B cell (primary cell): ENCODE data around the gene ANGPTL2. TPM values are rescaled to one million over a fixed set of nuclear protein-coding genes. Genes with fewer than 3 reads are reported as not detected.

Experiments
- ATAC-seq: fragments of 200-7000 bp; cut with Tn5 transposase; one replicate; pipeline ENCODE4 v1.10.0; 2021; ENCODE audit warnings: low read depth, mild to moderate bottlenecking, moderate number of reproducible peaks, moderate library complexity
- CTCF ChIA-PET: fragments of 350-600 bp; sonication (Branson Sonifier 250); formaldehyde crosslinking; loops from one replicate; lab custom pipeline; 2021; ENCODE audit warnings: antibody characterized with exemption, inconsistent platforms; lab: Charles Lee
- POLR2A ChIA-PET: fragments of 350-600 bp; sonication (Branson Sonifier 250); formaldehyde crosslinking; loops from one replicate; lab custom pipeline; 2021; ENCODE audit warnings: antibody characterized with exemption; lab: Charles Lee
- DNase-seq: peaks from one replicate; pipeline ENCODE4 v3.0.0; 2013
- H2AFZ ChIP-seq: 2 replicates; pipeline ENCODE4 v1.6.1; 2012; ENCODE audit warnings: mild to moderate bottlenecking, low read depth, low read length; ENCODE audit not compliant: insufficient read depth, poor library complexity, severe bottlenecking
- H3K27ac ChIP-seq, 2 donors: 1 replicate in 1 of 2; 2 replicates in 1 of 2; pipeline ENCODE4 v1.5.1; 2012 to 2013; ENCODE audit warnings: low read length in 2 of 2, mild to moderate bottlenecking in 2 of 2, moderate library complexity in 1 of 2
- H3K27me3 ChIP-seq, 4 experiments: fragments of 200-600 bp in 1 of 4; sonication (generic) in 1 of 4; replicated peaks in 1 of 4; 1 replicate in 2 of 4; 2 replicates in 2 of 4; pipeline versions ENCODE4 v1.6.1 to v1.7.0; 2013 to 2016; ENCODE audit warnings: low read length in 3 of 4, mild to moderate bottlenecking in 2 of 4, mixed read lengths in 1 of 4, moderate library complexity in 1 of 4; ENCODE audit not compliant: insufficient read depth in 4 of 4, control insufficient read depth in 3 of 4; ENCODE audit errors: control extremely low read depth in 1 of 4
- H3K36me3 ChIP-seq, 2 experiments: replicated peaks in 1 of 2; 1 replicate in 1 of 2; 2 replicates in 1 of 2; pipeline versions ENCODE4 v1.6.1 to v1.7.1; 2013; ENCODE audit warnings: low read length in 1 of 2; ENCODE audit not compliant: insufficient read depth in 2 of 2, control insufficient read depth in 1 of 2; ENCODE audit errors: control extremely low read depth in 1 of 2, extremely low read depth in 1 of 2
- H3K4me1 ChIP-seq, 2 donors: fragments of 200-600 bp in 1 of 2; sonication (generic) in 1 of 2; 1 replicate in 1 of 2; 2 replicates in 1 of 2; pipeline versions ENCODE4 v1.5.1 to v1.6.1; 2013 to 2017; ENCODE audit warnings: low read length in 2 of 2; ENCODE audit not compliant: control insufficient read depth in 2 of 2, insufficient read depth in 2 of 2
- H3K4me2 ChIP-seq: replicated peaks from 2 replicates; pipeline ENCODE3; 2012; ENCODE audit warnings: mild to moderate bottlenecking, low read depth, low read length; ENCODE audit not compliant: poor library complexity, severe bottlenecking
- H3K4me3 ChIP-seq, 5 experiments: fragments of 200-600 bp in 1 of 5; sonication (generic) in 1 of 5; 1 replicate in 3 of 5; 2 replicates in 2 of 5; pipeline versions ENCODE4 v1.5.1 to v1.7.0; 2011 to 2016; ENCODE audit warnings: low read length in 4 of 5, mild to moderate bottlenecking in 4 of 5, low read depth in 2 of 5, control low read depth in 1 of 5, moderate library complexity in 1 of 5; ENCODE audit not compliant: insufficient read depth in 1 of 5; ENCODE audit errors: control extremely low read depth in 1 of 5, extremely low read depth in 1 of 5
- H3K79me2 ChIP-seq: fragments of 200-600 bp; sonication (generic); one replicate; pipeline ENCODE4 v1.6.0; 2016; ENCODE audit warnings: low read length; ENCODE audit not compliant: control insufficient read depth, insufficient read depth
- H3K9ac ChIP-seq: fragments of 200-600 bp; sonication (generic); 2 replicates; pipeline ENCODE4 v1.6.1; 2017; ENCODE audit warnings: mild to moderate bottlenecking, low read length, moderate library complexity
- H3K9me3 ChIP-seq, 3 donors: one replicate each; pipeline versions ENCODE4 v1.6.1 to v1.7.1; 2013; ENCODE audit warnings: low read length in 2 of 3; ENCODE audit not compliant: control insufficient read depth in 2 of 3, insufficient read depth in 1 of 3; ENCODE audit errors: control extremely low read depth in 1 of 3
- H4K20me1 ChIP-seq: 2 replicates; pipeline ENCODE4 v1.6.0; 2012; ENCODE audit warnings: mild to moderate bottlenecking, low read length; ENCODE audit not compliant: insufficient read depth, control insufficient read depth, poor library complexity, severe bottlenecking
- H3K27ac Mint-ChIP-seq: one replicate; pipeline ENCODE4 v1.8.0; 2021; ENCODE audit warnings: mixed read lengths
- H3K27me3 Mint-ChIP-seq: one replicate; pipeline ENCODE4 v1.8.0; 2021; ENCODE audit warnings: mixed read lengths
- H3K4me1 Mint-ChIP-seq: one replicate; pipeline ENCODE4 v1.8.0; 2021; ENCODE audit warnings: mixed read lengths
- H3K4me3 Mint-ChIP-seq: one replicate; pipeline ENCODE4 v1.8.0; 2021; ENCODE audit warnings: mixed read lengths
- H3K9me3 Mint-ChIP-seq: one replicate; pipeline ENCODE4 v1.8.0; 2022; ENCODE audit warnings: mixed read lengths; ENCODE audit not compliant: insufficient read depth
- EZH2 ChIP-seq: IDR thresholded peaks from 2 replicates; pipeline ENCODE4 v1.6.1; 2012; ENCODE audit warnings: borderline replicate concordance, low read depth, mild to moderate bottlenecking, moderate library complexity, low read length; ENCODE audit not compliant: insufficient read depth, poor library complexity, severe bottlenecking
- WGBS: methylation state at CpG from one replicate; pipeline ENCODE4 v1.1.5; 2013; ENCODE audit warnings: missing lambda C conversion rate; ENCODE audit not compliant: insufficient coverage; 5-methylcytosine and 5-hydroxymethylcytosine counted together
- intact Hi-C: fragments of 100-400 bp; cut with micrococcal nuclease; formaldehyde crosslinking; loops from one replicate; pipeline ENCODE4 v1.10.0; 2022
- polyA plus RNA-seq: library from polyadenylated mRNA; depleted of rRNA; stranded (reverse); fragments of >200 nt; gene quantifications from 2 replicates; pipeline ENCODE4 v1.2.3, GENCODE V29; 2012
- total RNA-seq, 2 donors: library from RNA; stranded (reverse); fragments of 120-200 nt in 1 of 2; gene quantifications; 1 replicate in 1 of 2; 2 replicates in 1 of 2; pipeline versions ENCODE4 v1.2.3 to v1.2.4, GENCODE V29; 2013 to 2022
- TF ChIP-seq, protein P1 (sequence below): fragments of 200-600 bp; IDR thresholded peaks from one replicate; pipeline ENCODE4 v1.8.0; 2022; ENCODE audit warnings: antibody characterized with exemption, mild to moderate bottlenecking

Gene ANGPTL2
- total and polyA plus RNA-seq, 2 donors (not counting 1 experiment from before 2014, with no cell fraction given), result not detected

DNA sequence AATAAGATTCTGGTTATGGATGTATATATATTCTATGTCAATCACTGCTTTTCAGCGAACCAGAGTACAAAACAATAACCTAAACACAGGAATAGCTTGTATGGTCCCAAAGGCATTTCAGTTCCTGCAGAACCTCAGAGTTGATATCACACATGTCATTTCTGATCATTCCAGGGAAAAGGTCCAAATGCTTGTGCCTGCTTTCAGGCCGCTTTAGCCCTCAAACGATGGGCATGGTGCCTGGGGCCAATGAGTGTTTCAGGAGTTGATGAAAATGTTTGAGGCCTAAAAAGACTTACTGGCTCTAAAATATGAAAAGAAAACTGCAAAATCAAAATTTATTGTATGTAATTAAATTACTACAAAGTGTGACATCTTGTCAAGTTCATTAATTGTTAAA is 22.8 kb downstream of the ANGPTL2 start:
- ChIA-PET POLR2A (no interaction called here), CTCF (no interaction called here)
- Histone ChIP-seq H4K20me1 (no peaks in the 10 kb centered on the region), H3K9me3 (no peaks in the 10 kb centered on the region), H2AFZ (no peak overlapping the region), H3K4me2 (no peak overlapping the region), H3K4me3 (no peak overlapping the region), H3K9ac (no peak overlapping the region), H3K4me1 (no peaks in the 10 kb centered on the region), H3K27ac (no peak overlapping the region), H3K36me3 (no peaks in the 10 kb centered on the region), H3K79me2 (no peaks in the 10 kb centered on the region), H3K27me3 (no peaks in the 10 kb centered on the region)
- DNase-seq (no peak), ATAC-seq (no peak)
- Mint-ChIP-seq H3K27me3 (no peaks in the 10 kb centered on the region), H3K27ac (no peak overlapping the region), H3K9me3 (no peaks in the 10 kb centered on the region), H3K4me3 (no peak overlapping the region), H3K4me1 (no peaks in the 10 kb centered on the region)
- 100% methylated on average over 2 of the region's 3 CpGs for WGBS
- TF ChIP-seq, protein P1, sequence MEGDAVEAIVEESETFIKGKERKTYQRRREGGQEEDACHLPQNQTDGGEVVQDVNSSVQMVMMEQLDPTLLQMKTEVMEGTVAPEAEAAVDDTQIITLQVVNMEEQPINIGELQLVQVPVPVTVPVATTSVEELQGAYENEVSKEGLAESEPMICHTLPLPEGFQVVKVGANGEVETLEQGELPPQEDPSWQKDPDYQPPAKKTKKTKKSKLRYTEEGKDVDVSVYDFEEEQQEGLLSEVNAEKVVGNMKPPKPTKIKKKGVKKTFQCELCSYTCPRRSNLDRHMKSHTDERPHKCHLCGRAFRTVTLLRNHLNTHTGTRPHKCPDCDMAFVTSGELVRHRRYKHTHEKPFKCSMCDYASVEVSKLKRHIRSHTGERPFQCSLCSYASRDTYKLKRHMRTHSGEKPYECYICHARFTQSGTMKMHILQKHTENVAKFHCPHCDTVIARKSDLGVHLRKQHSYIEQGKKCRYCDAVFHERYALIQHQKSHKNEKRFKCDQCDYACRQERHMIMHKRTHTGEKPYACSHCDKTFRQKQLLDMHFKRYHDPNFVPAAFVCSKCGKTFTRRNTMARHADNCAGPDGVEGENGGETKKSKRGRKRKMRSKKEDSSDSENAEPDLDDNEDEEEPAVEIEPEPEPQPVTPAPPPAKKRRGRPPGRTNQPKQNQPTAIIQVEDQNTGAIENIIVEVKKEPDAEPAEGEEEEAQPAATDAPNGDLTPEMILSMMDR, result no peak
- no peak for TF ChIP-seq EZH2
- intact Hi-C loops, result no loop called here

DNA sequence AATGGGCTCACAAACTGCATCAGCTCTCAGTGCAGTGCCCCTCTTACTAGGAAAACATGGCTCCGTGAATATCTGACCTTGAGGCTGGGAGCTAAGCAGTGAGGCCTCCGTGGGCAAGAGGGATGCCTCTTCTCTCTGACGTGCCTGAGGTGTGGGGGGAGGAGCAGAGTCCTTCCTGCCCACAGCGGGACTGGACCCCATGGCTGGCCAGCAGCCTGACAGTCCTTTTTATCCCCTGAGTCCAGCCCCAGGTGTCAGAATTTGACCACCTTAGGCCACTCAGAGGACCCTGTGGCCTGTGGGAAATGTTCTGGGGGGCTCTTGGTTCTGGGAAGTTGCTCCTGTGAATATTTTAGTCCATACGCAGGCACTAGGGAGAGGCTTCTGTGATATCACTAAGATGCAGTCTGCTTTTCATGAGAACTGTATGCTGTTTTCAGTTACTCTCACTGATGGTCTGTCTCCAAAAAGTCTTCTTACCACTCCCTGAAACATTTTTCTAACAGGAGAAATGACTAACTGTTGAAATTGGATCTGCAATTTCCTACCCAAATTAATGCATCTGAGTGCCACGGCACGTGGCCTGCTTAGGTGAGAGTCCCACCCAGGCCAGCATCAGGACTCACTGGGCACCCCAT is 23.4 kb downstream of the ANGPTL2 start:
- no peak overlapping the region for H3K4me3 Mint-ChIP-seq
- intact Hi-C loops, result no loop called here
- Histone ChIP-seq H3K4me1 (no peaks in the 10 kb centered on the region), H3K9me3 (no peaks in the 10 kb centered on the region), H3K9ac (no peak overlapping the region), H3K36me3 (no peaks in the 10 kb centered on the region), H3K79me2 (no peaks in the 10 kb centered on the region), H3K4me2 (no peak overlapping the region), H3K4me3 (no peak overlapping the region), H2AFZ (no peak overlapping the region), H3K27ac (no peak overlapping the region), H4K20me1 (no peaks in the 10 kb centered on the region), H3K27me3 (no peaks in the 10 kb centered on the region)
- no peak for ATAC-seq
- 91% methylated on average over 7 of the region's 7 CpGs for WGBS
- H3K4me1 Mint-ChIP-seq, result no peaks in the 10 kb centered on the region
- POLR2A ChIA-PET, result no interaction called here
- CTCF ChIA-PET, result interaction anchor here (1.5 kb wide), 1 partner anchor 99 kb away, joined by 5 read pairs; no protein-coding TSS in a partner anchor
- no peak overlapping the region for H3K27ac Mint-ChIP-seq
- H3K27me3 Mint-ChIP-seq, result no peaks in the 10 kb centered on the region
- no peak for TF ChIP-seq EZH2
- TF ChIP-seq, protein P1, result no peak
- DNase-seq, result no peak
- H3K9me3 Mint-ChIP-seq, result no peaks in the 10 kb centered on the region
